ENCODE results near the gene IRF7. TPM values are rescaled to one million over a fixed set of nuclear protein-coding genes. Genes with fewer than 3 reads are reported as not detected.

Gene IRF7
- total and polyA plus RNA-seq, 9 of the 15 experiments (the other 6 are each of a cell fraction or from before 2014, with no cell fraction given): 0.27 to 7.6 (median 1.8) TPM

GRCh38 chr11:592918-593317 is 22.8 kb downstream of the IRF7 start (continued):
- TF ChIP-seq RFX7 (CRISPR knock-in tag; IDR thresholded peaks at IDR 0.05) (no peak), BRCA1 (IDR thresholded peaks at IDR 0.05) (no peak), BRCA1 (CRISPR knock-in tag; IDR thresholded peaks at IDR 0.05) (no peak)

- no TSS peak for BruUV-seq (replicated peaks)
- H3K9ac ChIP-seq (ENCODE audit: insufficient read depth in 1 of 2, low read depth in 2 of 2, low read length in 2 of 2): peak overlapping the region in 1 of 2 experiments; percentile 4; a peak in 1 of 4 replicates
- in situ Hi-C loops (cut with MboI): no loop called here
- H3K9me3 ChIP-seq (replicated peaks; ENCODE audit: control insufficient read depth, insufficient read depth, low read depth, low read length): no peaks in the 10 kb centered on the region
- no peaks in the 10 kb centered on the region for H3K27me3 ChIP-seq (ENCODE audit: control insufficient read depth in 2 of 2, insufficient read depth in 2 of 2, low read length in 2 of 2)
- H3K4me3 ChIP-seq: no peak overlapping the region
- H4K20me1 ChIP-seq (replicated peaks; ENCODE audit: control insufficient read depth, insufficient read depth, low read length): no peaks in the 10 kb centered on the region; the same call in 1 of the 2 replicates
- ATAC-seq: no peak
- no peak overlapping the region for H2AFZ ChIP-seq (ENCODE audit: low read depth, low read length)
- H3K27ac ChIP-seq (ENCODE audit: extremely low read depth, low read depth, low read length): no peak overlapping the region
- CTCF ChIA-PET (ENCODE audit: low intra/inter-chr PET ratio): no interaction called here
- FAIRE-seq: no peak
- no peak for TF ChIP-seq GTF2F1 (IDR thresholded peaks at IDR 0.05; ENCODE audit: low read depth, low read length)
- no peak for TF ChIP-seq EWSR1 (IDR thresholded peaks at IDR 0.05; ENCODE audit: borderline replicate concordance, low read depth, partially characterized antibody)
- H3K4me2 ChIP-seq (ENCODE audit: insufficient read depth, low read length): no peak overlapping the region
- DNase-seq (ENCODE audit: extremely low read depth in 1 of 4, low spot score in 3 of 4): no peak
- POLR2A ChIA-PET: interaction anchor here (1.0 kb wide), 1 partner anchor 22 kb away, joined by 3 read pairs; no protein-coding TSS in a partner anchor
- peaks cover 20% of the 10 kb centered on the region for H3K79me2 ChIP-seq (ENCODE audit: control insufficient read depth, insufficient read depth, low read length)
- peaks cover 96% of the 10 kb centered on the region for H3K36me3 ChIP-seq (ENCODE audit: control insufficient read depth, insufficient read depth, low read length)
- H3K4me1 ChIP-seq (replicated peaks in 1 of 2; ENCODE audit: control insufficient read depth in 2 of 2, insufficient read depth in 2 of 2, low read length in 2 of 2): peaks cover 3 to 25% of the 10 kb centered on the region in 2 experiments; a peak in 4 of 5 replicates
- no peaks in the 10 kb centered on the region for H3K9me1 ChIP-seq (ENCODE audit: control insufficient read depth, insufficient read depth, low read length)
- intact Hi-C loops (cut with micrococcal nuclease): no loop called here
- WGBS (ENCODE audit: insufficient coverage, low coverage, missing lambda C conversion rate): 97% methylated on average over 21 of the region's 22 CpGs
Observed at GRCh38 chr11:592501-592900, 23.2 kb downstream of the IRF7 start.
